EH (cell line): Measurements from ENCODE around the gene MAML2.
"Not testable (repeated sequence)": the region's sequence is repeated elsewhere in the genome, so short reads cannot be mapped to it uniquely, and the experiment has no call there.

ENCODE experiments used
- DNase-seq: peaks from one replicate; pipeline ENCODE4 v3.0.0-alpha.2; 2015; ENCODE audit warnings: low read depth

MAML2 gene

DNA sequence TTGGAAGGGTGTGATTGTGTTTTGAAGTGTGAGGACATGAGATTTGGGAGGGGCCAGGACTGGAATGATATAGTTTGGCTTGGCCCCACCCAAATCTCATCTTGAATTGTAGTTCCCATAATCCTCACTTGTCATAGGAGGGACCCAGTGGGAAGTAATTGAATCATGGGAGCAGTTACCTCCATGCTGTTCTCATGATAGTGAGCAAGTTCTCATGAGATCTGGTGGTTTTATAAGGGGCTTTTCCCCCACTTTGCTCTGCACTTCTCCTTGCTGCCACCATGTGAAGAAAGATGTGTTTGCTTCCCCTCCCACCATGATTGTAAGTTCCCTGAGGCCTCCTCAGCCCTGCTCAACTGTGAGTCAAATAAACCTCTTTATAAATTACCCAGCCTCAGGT is 71.6 kb downstream of the MAML2 start:
- DNase-seq, result not testable (repeated sequence)

GRCh38 chr11:96268527-96268926 is 74.5 kb downstream of the MAML2 start:
- not testable (repeated sequence) for DNase-seq

- DNase-seq, result no peak
Measured at GRCh38 chr11:96267496-96268032, 75.4 kb downstream of the MAML2 start.

GRCh38 chr11:96267001-96267495 is 75.9 kb downstream of the MAML2 start:
- DNase-seq, result no peak

- DNase-seq, result no peak
Measured at GRCh38 chr11:96265972-96266371, 77.0 kb downstream of the MAML2 start.

DNA sequence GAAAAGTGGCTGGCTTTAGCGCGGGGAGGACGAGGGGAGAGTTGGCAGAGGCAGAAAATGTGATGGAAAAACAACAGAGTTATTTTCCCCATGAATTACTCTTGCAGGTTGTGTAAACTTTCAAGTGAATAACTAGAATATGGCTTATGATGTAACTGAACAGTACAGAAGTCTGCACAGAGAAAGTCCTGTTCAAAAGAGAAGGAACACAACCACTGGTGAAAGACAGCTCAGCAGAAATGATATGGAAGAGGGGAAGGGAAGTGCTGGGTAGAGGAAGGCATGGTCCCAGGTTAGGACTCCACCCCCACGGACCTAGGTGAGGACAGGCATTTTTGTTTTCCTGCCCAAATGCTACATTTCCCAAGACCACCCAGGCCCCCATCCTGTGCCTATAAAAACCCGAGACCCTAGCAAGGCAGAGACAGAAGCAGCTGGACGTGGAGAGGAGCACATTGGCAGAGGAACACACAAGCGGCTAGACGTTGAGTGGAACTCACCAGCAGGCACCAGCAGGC is 77.7 kb downstream of the MAML2 start:
- no peak for DNase-seq

DNA sequence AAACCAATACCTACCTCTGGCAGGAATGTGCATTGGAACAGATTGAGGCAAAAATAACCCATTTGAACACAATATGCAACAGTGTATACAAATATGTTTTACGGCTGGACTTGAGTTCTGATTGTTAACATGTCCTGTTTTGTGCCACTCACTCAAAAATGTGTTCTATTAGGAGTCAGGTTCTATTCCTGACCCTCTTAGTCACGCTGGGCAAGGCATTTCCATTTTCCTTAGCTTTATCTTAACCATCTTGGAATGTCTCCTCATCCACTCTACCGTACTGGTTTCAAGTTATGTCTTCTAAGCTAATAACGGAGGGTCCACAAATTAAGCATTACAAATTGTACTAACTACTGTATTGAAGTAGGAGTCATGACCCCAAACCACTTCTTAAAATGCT is 78.6 kb downstream of the MAML2 start:
- peak; percentile 78 for DNase-seq

DNA sequence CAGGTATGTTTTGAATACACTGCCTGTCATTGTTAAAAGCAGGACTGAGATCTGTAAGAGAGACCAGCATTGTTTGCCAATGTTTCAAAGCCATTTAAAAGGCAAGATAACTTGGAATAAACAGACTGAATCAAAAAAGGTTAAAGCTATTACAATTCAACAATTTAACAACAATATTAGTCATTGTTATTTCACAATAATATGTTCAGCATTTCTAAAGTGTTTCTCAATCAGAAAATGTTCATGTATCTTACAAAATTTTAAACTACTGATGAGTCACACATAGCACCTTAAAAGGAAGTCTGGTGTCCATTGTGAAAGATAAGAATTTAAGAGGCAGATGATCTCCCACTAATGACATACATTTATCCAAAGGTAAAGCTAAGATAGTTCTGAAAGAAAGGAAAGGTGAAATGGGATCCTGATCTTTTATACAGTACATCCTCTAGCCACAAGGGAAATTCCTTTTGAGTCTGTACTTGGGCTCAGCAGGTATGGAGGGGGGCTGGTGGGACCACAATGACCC is 79.7 kb downstream of the MAML2 start:
- peak; percentile 88 for DNase-seq

GRCh38 chr11:96260532-96260931 is 82.5 kb downstream of the MAML2 start:
- DNase-seq, result no peak

DNA sequence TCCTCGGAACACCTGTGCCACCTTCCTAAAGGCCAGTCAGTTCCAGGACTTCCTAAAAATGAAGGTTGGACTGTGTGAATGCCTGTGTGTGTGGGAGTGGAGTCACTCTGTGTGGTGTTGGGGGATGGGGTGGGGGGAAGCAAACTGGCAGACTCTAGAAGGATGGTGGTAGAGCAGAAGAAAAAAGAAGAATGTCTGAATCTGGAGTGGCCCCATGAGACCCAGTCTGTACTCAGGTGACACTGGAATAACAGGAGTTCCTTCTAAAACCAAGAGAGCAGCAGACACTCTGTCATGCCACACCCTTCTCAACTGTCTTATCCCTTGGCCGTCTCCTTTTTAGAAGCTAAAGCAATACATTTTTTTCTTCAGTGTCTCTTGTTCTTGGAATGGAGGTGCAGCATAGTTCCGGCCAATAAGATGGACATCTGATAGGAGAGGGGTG is 82.9 kb downstream of the MAML2 start:
- no peak for DNase-seq

DNA sequence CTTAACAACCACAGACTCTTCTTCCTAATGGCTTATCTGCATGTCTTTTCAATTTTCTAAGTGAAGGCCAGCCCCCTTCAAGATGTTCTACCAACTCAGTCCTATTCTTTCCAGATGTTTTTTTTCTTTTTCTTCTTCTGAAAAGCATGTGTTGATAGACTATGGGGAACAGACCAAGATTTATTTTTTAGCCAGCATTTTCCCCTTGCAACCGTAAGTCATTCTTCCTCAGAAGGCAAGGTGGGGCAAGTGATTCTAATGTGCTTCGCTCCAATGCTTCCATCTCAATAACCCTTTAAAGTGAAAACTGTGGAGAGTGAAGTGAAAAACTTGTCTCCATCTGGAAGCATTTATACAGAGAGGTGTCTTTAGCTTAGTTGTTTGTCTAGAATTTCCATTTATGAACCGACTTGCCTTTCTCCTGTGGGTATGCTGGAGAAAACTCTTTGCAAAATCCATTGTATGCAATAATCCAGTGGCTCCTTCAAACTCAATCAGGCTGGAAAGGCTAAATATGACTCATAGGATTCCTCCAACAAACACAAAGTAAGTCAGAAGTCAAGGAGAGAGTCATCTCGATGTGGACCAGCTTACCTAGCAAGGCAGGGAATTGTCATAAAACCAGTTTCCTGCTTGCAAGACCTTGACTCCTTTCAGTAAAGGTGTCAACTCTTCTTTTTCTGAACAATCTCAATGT is 83.7 kb downstream of the MAML2 start:
- DNase-seq, result peak; percentile 85

GRCh38 chr11:96257972-96258934 is 84.7 kb downstream of the MAML2 start:
- DNase-seq, result peak; percentile 72

GRCh38 chr11:96257036-96257435 is 86.0 kb downstream of the MAML2 start:
- peak; percentile 40 for DNase-seq

- DNase-seq, result peak; percentile 75
Measured at GRCh38 chr11:96256215-96257011, 86.6 kb downstream of the MAML2 start.

DNA sequence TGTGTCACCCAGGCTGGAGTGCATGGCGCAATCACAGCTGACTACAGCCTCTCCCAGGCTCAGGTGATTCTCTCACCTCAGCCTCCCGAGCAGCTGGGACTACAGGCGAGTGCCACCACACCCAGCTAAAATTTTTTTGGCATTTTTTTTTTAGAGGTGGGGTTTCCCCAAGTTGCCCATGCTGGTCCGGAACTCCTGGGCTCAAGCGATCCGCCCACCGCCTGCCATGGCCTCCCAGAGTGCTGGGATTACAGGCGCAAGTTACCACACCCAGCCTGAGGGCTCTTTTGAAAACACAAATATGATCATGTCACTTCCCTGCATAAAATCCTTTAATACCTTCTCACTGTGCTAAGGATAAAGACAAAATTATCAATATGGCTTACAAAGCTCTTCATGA is 88.1 kb downstream of the MAML2 start:
- DNase-seq, result no peak

DNA sequence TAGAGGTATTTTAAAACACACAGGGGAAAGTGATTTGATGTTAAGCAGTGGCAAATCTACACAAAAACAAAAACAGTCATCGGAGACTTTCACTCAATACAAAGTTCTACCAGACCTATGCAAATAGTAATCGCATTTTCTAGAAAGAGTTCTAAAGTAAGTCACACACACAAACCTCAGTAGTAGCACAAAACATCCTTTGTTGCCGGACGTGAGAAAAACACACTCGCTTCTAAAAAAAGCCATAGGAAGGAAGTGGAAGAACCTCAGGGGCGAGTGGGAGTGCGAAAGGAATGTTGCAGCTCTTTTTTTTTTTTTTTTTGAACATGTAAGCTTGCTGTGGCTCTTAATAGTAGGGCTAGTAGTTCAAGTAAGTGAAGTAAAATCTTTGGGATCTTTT is 88.9 kb downstream of the MAML2 start:
- peak; percentile 83 for DNase-seq

DNA sequence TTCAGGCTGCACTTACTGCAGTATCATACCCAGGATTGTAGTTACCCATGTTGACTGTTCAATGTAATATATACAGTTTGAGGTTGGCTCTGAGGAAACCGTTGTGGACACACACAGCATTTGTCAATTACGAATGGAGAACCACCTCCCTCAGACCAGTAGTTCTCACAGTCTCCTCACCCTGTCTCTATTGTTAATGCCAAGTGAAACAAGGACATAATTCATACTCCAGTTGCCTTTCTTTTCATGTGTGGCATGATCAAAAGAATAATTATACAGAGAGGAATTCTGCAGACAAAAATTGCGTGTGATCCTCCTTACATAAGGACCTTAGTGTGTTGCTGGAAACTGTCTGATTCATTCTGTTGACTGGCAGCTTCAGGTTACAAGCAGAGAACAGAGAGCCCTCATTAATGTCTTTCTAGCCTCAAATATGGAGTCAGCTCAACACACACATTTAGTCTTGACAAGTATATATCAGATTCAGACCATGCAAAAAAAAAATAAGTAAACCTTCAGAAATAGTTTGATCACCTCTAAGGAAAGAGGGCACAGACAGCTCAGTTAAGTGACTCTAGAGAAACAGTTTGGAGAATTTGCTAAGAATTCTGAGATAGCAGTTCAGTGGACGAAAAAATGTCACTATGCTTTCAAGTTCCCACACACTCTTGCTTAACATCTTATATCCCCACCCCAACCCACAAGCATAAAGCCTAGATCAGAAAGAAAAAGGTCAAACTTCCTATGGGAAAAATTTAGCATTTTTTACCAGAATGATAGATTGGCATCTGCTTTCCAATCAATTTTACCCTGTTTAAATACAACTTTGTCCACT is 96.1 kb downstream of the MAML2 start:
- DNase-seq, result peak; percentile 71

DNA sequence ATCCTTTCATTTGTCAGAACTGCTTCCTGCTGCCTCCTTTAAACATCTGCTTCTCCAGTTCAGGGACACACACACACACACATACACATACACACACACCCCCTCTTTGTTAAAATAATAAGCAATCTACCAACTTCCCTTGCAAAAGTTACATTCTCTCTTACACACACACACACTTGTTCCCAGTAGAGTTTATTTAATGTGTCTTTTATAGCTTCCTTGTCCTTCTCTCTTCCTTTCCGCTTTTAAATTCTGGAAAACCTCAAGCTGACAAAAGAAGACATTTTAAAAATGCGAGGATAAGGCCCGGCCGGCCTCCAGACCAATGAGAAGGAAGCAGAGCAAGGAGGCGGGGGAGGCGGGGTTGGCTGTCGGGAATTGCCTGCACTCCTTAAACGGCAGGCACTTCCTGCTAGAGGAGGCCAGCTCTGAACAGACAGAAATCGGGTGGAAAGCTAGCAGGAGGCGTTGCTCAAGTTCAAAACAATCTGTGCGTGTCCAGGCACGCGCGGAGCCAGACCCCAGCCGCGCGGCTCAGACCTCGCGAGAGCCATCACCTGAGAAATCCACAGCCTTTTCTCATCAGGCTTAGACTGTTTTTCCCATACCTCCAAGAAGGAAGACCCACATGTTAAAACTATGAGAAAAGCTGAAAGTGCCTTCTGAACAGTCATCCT is 99.9 kb downstream of the MAML2 start:
- DNase-seq, result peak; percentile 99

DNA sequence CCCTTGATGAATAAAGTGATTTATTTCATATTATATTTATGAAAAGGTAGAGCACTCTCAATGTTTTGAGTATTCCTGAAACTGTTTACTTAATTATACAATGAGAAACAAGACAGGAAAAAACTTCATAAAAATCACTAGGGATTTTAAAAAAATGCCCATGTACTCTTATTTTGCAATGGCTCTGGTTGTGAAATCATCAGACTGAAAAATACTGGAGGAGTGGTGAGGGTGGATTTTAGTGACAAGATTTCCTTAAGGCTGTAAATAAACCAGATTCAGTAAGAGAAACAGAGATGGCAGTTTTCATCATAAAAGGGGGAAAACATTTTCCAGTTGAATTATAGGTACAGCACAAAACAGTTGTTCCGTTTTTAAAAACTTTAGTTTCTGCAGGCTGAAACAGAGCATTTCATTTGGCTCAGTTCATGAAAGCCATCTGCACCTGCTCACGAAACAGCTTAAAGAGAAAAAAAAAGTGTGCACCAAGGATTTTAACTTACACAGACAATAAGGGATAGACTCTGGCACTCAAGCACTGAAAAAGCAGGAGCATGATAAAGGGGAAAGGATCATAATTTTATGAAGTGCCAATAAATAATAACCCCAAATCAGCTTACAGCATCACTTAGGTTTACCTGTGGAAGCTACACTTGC is 100.7 kb downstream of the MAML2 start:
- DNase-seq, result no peak
